GM21447 (cell line): Measurements from ENCODE around the gene ELFN1.
"Not testable (repeated sequence)": the region's sequence is repeated elsewhere in the genome, so short reads cannot be mapped to it uniquely, and the experiment has no call there.

Experiments used
- ATAC-seq: cut with Tn5 transposase; IDR thresholded peaks from one replicate; pipeline ENCODE4 v1.9.1; 2021; ENCODE audit not compliant: unreplicated experiment

ELFN1 gene

DNA sequence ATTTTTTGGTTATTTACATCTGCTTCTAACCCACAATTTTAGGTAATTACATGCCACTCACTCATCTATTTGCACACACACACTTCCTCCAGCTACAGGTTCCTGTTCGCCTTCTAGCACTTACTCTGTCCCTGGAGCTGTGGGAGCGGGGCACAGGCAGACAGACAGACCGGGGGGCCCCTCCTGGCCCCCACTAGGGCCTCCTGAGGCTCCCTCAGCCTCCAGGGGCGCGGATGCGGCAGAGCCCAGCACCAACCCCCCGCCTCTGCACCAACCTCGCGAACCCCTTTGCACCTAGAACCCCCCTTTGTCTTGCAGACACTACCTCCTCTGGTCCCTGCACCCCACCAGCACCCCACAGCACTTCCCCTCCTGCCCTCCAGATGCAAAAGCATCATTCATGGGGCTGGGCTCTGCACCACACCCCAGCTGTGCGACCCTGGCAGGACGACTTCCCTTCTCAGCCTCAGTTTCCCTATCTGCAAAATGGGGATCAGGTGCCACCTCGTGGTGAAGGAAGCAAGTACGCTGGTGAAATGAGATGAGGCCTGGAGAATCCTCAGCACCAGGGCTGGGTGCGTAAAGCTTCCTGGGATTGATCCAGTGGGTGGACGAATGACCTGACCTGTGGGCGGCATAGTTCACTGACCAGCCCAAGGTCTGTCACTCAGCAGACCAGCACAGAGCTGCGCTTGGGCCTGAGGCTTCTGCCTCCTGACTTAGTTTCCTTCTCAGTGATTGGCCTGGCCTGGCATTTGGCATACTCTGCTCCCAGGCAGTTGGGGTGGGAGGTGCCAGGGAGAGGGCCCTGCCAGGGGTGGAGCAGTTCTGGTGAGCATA, 37.9 kb downstream of the ELFN1 start:
- ATAC-seq: no peak

DNA sequence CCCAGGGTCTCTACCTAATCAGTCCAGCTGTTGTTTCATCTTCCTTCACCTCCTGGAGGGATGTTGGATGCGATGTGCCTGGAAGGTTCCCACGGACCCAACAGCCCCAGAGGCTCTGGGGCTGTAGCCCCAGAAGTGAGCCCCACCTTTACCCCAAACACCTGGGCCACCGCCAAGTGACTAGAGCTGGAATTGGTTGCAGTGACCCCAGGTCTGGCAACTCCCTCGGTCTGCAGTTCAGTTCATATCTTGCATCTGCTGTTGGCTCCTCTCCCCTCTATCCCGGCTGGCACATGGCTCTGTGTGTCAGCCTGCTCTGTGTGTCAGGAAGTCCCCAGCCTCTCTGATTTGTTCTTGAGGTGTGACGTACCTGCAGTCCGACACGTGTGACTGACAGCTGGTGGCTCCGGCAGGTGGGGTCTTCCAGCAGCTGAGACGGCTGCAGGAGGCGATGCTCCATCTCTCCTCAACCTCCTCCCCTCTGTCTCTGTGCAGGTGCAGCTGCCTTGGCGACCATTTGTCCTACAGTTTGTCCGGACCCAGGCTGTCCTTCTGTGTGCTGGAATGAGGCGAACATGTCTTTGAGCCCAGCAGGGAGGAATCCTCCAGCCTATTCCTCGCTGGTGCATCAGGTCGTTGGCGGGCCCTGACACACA, 38.6 kb downstream of the ELFN1 start:
- no peak for ATAC-seq

DNA sequence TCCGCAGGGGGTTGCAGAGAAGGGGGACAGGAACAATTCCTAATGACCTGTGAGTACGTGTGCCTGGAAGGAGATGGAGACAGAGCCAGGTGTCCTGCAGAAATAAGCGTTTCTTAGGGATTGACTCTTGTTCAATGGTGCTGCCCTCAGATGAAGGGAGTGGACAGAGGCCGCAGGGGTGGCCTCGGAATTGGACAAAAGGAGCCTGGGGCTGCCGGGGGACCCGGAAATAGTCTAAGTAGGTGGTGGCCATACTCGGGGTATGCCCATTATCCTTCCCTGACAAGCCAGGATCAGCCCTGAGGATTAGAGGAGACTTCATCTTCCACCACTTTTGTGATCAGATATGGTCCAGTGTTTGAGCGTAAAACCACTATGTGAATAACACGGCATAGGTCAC, 39.2 kb downstream of the ELFN1 start:
- ATAC-seq: no peak

DNA sequence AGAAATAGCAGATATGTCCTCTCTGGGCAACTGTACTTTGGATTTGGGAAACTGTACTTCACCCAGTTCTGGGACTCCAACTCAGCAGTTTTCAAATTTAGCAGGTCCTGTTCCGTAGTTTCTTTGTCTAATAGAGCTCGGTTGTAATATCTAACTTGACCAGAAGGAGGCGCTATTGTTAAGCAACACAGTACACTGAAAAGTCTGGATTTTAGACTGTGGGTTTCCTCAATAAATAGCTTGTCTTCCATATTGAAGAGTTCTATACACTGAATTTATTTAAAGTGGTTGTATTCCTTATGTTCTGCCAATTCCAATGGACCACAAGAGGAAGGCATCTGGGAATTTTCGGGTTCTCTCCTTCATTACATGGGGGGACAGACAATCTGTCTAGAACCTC, 39.8 kb downstream of the ELFN1 start:
- no peak for ATAC-seq

DNA sequence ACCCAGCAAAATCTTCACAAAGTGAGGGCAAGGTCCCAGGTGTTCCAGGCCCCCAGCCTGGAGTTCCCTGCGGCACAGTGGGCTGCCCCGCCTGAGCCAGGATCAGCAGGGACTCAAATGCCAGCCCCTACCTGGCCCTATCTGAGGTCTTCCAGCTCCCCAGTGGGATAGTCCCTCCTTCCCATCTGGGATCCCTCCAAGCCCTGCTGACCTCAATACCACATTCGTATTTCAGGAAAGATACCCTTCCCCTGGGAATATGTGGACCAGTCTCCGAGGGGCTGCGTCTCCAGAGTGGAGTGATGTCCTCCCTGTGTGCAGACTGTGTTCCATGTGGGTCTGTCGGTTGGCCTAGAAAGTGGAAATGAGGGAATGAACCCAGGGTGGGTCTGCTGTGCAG, 40.9 kb downstream of the ELFN1 start:
- ATAC-seq: no peak

DNA sequence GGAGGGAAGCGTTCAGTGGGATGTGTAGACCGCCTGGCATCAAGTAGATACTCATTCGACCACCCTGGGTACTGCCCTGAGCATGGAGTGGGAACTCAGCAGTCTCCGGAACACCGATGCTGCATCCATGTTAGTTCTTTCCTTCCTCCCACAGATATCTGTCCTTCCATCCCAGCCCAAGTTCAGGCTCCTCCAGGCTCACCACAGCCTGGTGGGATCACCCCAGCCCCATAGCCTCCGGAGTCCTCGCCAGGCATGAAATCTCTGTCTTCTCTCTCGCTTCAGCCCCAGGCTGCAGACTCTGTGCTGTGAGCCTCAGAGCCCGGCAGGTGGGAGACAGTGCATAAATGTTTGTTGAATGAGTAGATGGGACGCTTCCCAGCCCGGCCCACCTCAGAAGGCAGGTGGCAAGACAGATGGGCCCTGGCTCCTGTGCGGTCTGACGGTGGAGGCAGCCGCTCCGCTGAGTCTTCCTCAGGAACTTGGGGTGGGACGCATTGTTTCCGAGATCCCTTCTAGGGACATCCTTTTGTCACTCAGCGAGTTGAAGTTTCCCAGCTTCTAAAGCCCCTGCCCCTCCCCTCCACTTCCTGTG, 42.9 kb downstream of the ELFN1 start:
- ATAC-seq: no peak

DNA sequence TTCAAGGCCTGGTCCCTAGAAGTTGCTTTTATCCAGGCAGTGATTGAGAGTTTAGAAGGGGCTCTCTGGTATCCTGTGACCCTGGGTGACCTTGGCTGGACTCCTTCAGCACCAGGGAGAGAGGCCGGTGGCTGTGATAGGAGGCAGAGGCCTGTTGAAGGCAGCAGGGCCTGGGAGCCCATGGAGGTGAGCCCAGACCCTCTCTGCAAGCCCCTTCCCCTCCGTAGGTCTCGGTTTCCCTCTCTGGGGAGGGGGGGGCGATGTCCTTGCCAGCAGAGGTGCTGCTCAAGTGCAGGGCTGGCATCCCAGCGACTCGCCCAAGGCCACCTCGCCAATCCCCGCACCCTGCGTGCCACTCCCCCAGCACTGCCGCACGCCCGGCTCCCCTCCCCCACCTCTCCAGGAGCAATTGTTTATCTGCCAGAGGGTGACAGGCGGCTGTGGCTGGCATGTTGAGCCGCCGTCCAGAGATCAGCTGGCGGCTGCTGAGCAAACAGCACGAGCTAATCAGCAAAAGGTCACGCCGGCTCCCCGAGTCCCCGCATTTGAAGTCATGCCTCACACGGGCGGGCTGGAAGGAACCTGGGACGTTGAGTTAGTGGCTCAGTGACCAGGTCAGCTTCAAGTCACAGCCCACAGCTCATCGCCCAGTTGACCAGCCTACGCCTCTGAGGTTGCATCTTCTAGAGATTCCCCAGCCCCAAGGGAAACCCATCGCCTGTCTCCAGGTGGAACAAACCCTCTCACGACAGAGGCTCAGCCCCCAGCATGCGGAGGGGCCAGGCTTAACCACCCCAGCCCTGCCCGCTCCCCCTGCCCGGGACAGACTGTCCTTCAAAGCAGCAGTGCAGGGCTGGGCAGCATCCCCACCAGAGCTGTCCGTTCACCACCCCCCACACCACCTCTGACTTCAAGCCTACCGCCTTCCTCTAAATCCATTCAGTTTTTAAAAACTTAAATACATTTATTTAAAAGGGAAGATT, 43.7 kb downstream of the ELFN1 start:
- no peak for ATAC-seq

DNA sequence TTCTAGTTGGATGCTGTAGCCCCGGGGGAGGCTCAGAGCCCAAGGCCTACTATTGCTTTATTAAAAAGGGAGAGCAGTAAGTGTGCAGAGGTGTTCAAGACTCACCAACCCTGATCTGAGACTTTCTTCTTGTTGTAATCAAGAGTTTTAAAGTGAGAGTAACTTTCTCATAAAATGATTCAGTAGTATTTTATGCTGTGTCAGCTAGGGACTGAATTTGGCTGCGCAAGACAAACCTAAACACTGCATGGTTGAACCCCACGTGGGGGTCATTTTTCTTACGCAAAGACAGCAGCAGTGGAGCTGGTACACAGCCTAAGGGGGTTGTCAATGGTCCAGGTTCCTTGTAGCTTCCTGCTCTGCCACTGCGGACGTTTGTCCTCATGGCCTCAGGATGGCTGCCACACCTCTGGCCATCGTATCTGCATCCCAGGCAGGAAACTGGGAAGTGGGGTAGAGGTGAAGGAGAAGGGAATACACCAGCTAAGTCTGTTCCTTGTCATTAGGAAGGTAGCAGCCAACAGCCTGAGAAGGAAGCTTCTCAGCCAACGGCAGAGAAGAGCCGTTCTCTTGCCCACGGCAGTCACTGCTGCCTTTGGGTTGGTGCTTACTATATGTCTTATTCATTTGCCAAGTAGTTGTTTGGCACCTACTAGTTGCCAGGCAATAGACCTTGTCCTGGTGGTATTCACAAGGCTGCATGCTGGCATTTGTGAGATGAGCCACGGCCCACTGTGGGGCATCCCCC, 44.7 kb downstream of the ELFN1 start:
- ATAC-seq: no peak

DNA sequence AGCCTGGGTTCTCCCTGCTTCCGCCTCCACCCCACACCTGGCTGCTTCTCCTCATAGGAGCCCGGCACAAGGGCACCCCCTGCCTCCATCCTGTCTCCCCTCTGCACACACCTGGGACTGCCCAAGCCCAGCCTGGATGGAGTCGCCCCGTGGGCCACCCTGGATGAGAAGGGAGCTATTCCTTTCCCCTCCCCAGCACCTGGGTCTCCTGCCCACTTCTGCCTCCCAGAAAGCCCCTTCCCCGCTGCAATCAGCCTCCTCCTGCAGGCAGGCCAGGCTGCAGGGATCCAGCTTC, 45.2 kb downstream of the ELFN1 start:
- no peak for ATAC-seq

DNA sequence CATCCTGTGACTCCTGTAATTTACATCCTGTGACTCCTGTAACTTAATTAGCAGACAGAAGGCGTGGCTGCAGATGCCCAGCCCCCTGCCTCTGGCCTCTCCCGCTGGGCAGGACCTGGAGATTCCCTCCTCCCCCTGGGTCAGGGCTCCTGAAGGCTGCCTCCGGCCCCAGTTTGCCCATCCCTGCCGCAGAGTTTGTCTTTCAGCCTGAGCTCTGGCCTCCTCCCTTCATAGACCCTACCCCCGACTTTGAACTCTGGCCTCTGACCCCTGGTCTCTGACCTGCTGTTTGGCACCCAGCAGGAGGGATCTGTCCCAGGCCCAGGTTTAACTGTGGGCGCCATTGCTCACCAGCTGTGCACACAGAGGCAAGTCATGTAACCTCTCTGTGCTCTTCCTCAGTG, 45.6 kb downstream of the ELFN1 start:
- no peak for ATAC-seq

DNA sequence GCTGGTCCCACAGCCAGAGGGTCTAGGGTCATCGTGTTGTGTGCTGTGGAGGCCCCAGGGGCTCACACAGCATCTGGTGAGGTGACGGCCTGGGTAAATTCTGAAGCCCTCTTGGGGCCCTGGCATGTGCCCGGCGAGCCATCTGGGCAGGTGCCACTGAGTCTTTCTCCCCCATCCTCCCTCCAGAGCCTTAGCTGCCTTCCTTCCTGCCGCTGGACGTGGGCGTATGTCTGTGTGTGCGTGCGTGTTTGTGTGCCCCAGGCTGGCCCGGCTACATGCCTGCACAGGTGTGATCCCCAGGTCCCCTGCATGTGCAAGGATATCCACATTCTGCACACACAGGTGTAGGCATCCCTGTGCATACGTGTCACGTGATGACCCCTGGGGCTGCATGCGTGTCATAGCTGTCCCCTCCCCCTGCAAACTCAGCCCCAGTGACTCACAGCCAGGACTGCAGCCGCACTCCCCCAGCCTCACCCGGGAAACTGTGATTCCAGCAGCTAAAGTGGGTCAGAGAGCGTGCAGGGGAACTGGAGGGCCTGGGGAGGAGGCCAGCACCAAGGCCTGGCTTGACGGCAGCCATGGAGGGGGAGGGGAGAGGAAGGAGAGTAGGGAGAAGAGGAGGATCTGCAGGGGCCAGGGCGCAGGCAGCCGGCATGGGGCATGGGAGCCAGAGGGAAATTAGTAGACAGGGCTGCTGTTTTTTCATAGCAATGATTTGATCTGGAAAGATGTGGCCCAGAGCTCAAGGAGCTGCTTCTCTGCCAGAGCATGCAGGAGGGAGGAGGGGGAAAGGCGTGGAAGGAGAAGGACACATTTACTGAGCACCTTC, 46.4 kb downstream of the ELFN1 start:
- ATAC-seq: no peak

DNA sequence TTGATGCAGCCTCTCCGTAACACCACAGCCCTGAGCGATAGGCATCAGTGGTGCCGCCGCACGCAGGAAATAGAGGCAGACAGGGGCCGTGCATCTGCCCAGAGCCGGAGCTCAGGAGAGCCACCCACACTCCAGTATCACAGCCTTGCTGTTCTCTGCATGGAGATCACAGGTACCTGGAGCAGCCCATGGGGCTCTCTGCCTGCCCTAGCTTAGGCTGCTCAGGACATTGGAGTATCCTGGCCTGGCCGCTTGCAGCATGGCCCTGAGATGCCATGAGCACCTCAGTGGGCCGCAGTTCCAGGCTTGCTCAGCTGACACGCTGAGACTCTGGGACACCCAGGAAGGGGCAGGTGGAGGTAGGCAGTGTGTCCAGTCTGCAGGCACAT, 47.0 kb downstream of the ELFN1 start:
- no peak for ATAC-seq

DNA sequence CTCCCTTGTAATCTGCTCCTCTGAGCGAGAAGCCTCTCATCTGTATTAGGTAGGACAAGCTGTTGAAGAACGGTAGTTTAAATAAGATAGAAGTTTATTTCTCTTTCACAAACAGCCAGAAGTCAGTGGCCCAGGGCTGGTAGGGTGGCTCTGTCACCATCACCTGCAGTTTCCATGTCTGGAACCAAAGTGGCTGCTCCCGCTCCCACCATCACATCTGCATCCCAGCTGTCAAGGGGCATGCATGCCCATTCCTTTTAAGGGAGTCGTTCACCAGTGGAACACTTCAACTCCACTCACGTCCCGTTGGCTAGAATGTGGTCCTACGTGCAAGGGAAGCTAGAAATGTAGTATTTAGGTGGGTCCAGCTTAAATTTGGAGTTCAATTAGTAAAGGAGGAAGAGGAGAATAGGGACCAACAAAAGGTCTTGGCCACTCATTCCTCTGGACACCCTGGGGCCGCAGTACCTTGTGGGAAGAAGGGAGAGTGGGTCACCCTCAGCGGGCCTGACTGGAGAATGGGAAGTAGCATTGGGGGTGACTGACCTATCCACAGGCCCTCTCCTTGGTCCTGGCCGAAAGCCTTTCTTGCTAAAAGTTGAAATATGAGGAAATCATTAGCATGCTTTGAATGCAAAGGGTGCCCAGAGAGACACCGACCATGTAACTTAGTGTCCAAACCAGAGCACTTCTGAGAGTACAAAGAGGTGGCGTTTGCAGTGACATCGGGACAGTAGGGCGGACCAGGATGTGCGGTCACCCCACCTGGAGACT, 48.0 kb downstream of the ELFN1 start:
- ATAC-seq: no peak

DNA sequence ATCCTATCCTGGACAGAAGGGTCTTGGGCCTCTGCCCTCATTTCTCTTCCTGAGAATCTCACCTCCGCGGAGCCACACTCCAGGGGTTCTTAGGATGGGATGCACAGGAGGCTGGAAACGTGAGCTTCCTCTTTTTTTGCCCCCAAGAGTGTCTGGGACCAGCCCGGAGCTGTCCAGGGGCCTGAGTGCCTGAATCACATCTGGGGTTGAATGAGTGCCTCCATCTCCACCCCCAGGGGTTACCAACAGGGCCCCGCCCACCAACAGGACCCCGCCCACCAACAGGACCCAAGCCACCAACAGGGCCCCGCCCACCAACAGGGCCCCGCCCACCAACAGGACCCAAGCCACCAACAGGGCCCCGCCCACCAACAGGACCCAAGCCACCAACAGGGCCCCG, 48.8 kb downstream of the ELFN1 start:
- not testable (repeated sequence) for ATAC-seq

DNA sequence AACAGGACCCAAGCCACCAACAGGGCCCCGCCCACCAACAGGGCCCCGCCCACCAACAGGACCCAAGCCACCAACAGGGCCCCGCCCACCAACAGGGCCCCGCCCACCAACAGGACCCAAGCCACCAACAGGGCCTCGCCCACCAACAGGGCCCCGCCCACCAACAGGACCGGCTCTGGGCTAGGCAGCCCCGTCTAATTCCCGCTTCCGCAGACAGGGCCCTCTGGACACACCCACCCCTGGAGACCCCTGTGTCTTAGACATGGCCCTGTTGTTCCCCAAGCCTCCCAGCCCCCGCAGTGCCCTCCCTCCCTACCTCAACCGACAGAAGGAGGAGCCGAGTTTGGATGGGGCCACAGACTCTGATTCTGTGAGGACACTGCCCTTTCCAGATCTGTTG, 49.2 kb downstream of the ELFN1 start:
- not testable (repeated sequence) for ATAC-seq

DNA sequence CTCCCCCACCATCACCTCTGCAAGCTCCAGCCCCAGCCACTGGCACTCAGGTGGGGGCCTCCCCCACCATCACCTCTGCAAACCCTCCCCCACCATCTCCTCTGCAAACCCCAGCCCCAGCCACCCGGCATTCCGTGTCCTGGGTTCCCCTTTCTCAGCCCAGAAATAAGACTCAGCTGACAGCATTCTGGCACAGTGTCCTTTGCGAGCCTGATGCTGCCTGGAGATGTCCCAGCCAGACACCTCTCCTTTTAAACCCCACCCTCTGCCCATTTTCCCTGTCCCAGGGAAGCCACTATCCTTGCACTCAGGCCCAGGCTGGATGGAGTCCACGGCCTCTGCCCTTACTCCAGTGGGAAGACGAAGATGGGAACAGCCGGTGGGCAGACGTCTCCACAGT, 49.8 kb downstream of the ELFN1 start:
- ATAC-seq: no peak

DNA sequence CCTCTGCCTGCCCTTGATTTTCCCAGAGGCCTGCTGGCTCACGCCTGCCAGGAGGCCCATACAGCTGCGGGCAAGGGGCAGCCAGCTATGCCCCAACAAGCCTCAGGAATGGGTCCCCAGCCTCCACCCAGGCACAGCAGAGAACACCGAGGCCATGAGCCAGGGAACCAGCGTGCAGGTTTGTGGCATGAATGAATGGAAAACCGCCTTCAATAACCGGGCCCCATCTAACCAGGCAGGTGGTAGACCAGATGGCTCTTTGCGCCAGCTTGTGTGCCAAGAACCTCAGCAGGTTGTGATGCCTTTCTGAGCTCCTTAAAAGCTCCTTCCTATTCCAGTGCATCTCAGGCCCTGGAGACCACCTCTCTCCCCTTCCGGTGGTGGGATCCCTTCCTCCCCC, 50.2 kb downstream of the ELFN1 start:
- no peak for ATAC-seq

DNA sequence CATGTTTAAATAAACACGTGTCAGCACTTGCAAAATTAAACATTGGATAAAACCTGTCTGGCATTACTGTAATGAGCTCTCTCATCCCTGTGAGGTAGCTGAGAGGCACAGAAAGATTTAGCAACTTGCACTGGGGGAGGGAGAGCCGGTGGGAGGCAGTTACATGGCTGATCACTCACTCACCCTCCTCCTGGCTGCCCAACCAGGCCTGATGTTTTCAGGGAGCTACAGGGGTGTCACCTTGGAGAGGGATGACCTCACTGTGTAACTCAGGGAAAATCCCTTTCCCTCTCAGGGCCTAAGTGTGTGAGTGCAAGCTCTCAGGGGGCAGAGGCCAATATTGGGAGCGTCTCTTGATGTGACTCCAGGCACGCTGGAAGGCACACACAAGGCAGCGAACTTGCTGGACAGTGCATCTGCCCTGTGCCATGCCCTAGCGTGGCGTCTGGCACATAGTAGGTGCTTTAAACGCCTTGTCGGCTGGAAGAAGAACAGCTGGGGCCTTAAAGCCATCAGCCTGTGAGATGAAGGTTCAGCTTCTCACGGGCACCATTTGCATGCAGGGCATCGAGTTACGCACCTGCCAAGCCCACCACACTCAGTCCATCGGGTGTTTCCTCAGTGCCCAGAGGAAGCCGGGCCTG, 51.1 kb downstream of the ELFN1 start:
- ATAC-seq: no peak

DNA sequence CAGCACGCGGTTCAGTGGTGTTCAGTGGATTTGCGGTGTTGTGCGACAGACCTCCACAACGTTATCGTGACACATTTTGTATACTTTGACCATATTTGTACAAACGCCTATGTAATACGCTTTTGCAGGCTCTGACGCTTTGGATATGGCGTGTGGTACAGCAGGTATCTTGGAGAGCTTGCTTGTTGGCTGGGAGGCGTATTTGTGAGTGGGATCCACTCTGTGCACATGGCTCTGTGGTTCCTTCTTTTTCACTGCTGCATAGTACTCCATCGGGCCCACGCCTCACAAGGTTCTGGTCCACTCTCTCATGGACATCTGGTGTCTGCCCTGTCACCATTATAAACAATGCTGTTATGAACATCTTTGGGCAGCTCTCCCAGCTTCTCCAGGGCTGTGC, 53.2 kb downstream of the ELFN1 start:
- ATAC-seq: no peak
